CD1c-positive myeloid dendritic cell (primary cell): ENCODE measurements around the gene THAP9.
"Not testable (repeated sequence)": the region's sequence is repeated elsewhere in the genome, so short reads cannot be mapped to it uniquely, and the experiment has no call there.

Experiments used
- DNase-seq: peaks from one replicate; pipeline ENCODE4 v3.0.0-alpha.2; 2016; ENCODE audit errors: extremely low spot score

Gene THAP9, protein sequence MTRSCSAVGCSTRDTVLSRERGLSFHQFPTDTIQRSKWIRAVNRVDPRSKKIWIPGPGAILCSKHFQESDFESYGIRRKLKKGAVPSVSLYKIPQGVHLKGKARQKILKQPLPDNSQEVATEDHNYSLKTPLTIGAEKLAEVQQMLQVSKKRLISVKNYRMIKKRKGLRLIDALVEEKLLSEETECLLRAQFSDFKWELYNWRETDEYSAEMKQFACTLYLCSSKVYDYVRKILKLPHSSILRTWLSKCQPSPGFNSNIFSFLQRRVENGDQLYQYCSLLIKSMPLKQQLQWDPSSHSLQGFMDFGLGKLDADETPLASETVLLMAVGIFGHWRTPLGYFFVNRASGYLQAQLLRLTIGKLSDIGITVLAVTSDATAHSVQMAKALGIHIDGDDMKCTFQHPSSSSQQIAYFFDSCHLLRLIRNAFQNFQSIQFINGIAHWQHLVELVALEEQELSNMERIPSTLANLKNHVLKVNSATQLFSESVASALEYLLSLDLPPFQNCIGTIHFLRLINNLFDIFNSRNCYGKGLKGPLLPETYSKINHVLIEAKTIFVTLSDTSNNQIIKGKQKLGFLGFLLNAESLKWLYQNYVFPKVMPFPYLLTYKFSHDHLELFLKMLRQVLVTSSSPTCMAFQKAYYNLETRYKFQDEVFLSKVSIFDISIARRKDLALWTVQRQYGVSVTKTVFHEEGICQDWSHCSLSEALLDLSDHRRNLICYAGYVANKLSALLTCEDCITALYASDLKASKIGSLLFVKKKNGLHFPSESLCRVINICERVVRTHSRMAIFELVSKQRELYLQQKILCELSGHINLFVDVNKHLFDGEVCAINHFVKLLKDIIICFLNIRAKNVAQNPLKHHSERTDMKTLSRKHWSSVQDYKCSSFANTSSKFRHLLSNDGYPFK

DNA sequence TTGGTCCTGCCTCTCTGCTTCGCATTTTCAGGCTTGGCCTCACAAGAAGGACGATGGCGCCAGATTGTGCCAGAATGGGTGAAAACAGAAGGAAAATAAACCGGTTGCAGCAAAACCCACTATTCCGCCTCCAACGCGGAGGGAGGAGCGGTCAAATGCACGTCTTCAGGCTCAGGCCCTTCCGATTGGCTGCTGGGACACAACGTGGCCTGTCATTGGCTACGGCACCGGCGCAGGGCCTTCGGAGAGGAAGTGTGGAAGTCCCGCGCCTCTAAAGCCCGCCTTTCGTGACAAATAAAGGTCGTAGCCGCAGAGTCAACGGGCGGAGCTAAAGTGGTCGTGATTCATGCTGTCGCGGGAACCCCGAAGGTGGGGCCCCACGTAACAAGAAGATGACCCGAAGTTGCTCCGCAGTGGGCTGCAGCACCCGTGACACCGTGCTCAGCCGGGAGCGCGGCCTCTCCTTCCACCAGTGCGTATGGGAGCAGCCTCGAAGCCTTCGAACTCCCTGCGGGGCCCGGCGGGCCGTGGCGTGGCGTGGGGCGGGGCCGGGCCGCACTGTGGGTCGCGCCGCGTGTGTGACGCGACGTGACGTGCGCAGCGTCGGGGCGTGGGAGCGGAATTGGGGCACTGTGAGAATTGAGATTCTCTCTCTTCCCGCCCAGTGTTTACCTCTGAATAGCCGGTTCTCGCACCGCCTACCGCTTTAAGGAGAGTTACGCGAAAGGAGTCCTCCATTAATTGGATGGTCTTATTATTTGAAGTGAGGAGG is at the start of gene THAP9:
TSS of gene THAP9 (plus strand) at position 325 of the 772 bp plus-strand sequence. CDS start at position 393, 68 bp downstream.
- DNase-seq, result peak; percentile 100

DNA sequence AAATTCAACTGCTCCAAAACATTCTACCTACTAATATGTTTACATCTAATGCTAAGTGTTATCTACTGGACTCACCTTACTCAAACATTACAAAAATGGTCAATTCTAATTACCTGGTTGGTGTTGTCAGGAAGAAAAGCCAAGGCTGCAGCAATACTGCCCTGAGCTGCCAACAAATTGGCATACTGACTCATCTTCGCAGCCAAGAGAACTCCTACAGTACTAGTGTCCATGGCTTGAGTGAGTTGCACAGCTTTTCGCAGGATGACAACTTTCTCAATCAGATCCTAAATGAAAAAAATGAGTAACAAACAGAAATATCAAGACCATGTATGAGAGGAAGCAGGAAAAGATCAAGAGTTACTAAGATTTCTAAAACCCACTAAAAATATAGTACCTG is 49.2 kb upstream of the THAP9 start:
- no peak for DNase-seq

DNA sequence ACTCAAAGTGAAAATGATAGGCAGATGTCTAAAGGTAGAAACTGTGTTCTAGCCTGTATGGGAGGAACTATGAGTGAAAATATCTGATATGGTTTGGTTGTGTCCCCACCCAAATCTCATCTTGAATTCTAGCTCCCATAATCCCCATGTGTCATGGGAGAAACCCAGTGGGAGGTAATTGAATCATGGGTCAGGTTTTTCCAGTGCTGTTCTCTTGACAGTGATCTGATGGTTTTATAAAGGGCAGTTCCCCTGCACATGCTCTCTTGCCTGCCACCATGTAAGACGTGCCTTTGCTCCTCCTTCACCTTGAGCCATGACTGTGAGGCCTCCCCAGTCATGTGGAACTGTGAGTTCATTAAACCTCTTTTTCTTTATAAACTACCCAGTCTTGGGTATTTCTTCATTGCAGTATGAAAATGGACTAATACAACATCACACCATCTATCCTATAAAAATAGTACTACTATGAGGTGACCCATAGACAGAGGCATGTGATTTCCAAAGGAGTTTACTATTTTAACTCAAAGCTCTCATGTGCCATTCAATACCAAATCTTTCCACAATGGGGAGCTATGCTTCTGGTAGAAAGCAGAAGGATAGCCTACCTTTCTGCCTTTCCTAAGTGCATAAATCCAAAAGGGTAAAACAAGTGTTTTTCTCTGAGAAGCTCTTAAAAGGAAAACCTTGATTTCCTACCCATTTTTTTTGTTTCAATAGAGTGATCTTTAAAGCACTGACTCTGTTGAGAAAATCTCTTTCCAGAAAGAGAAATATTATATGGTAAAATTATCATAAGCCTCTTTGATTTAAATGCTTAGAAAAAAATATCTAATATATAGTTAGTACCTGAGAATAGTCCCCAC is 48.4 kb upstream of the THAP9 start:
- peak; percentile 50 for DNase-seq

DNA sequence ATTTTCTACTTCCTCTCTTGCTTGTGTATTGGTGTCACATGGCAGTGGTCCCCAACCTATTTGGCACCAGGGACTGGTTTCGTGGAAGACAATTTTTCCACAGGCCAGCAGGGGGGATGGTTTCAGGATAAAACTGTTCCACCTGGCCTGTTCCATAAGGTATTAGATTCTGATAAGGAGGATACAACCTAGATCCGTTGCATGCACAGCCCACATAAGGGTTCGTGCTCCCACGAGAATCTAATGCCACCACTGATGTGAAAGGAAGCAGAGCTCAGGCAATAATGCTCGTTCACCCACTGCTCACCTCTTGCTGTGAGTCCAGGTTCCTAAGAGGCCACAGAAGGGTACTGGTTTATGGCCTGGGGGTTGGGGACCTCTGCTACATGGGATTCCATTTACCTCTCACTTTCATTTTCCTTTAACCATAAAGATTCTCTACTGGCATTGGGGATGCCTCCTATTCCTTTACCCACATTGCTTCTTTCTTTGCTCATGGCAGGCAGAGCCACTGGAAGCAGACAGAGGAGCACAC is 47.7 kb upstream of the THAP9 start:
- no peak for DNase-seq

DNA sequence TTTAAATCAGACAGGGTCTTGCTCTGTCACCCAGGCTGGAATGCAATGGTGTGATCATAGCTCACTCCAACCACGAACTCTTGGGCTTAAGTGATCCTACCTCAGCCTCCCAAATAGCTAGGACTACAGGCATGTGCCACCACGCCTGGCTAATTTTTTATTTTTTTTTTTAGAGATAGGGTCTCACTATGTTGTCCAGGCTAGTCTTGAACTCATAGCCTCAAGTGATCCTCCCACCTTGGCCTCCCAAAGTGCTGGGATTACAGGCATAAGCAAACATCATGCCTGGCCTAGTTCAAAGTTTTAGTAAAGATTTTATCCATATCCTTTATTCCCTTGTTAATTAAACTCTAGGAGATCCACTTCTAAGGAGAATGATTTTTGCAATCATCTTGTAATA is 40.0 kb upstream of the THAP9 start:
- DNase-seq, result not testable (repeated sequence)

DNA sequence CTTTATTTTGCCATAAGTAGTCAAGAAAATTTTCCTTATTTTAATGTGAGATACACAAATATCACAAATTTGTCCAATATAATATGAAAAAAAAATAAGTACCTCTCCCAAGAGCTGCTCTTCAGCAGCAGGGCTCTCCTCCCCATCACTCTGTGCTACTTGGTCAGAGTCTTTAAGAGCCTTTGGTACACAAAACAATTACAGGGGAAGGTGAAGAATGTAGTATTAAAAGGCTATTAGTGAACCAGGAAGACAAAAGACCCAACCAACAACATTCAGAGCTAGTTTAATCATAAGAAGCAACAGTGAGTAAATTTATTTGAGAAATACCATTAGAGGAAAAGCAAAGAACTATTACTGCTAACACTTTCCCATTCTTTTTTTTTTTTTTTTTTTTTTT is 39.0 kb upstream of the THAP9 start:
- DNase-seq, result no peak

DNA sequence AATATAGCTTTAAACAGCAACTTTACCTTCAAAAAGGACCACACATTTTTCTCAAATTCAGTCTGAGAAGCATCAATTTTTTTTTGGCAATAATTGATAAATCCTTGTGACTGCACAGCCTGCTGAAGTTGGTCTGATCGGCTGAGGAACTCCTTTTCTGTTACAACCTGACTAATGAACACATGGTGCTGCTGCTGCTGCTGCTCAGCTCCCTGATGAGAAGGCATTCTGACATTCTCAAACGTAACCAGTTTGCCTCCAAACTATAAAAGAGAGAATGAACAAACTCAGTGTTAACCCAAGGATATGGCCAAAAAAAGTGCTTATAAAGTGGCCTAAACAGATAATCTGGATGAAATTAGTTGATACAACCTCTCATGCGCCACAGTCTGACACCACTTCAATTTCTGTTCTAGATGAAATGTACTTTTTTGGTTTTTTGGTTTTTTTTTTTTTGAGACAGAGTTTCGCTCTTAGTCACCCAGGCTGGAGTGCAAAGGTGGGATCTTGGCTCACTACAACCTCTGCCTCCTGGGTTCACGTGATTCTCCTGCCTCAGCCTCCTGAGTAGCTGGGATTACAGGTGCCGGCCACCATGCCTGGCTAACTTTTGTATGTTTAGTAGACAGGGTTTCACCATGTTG is 36.1 kb upstream of the THAP9 start:
- DNase-seq, result no peak

DNA sequence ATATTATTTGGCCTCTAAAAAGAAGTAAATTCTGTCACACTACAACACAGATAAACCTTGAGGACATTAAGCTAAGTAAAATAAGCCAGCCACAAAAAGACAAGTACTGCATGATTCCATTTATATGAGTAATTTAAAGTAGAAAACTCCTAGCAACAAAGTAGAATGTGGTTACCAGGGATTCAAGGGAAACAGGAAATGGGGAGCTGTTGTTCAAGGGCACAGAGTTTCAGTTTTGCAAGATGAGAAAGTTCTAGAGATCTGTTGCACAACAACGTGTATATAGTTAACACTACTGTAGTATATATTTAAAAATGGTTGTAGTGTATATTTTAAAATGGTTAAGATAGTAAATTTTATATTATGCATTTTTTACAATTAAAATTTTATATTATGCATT is 34.9 kb upstream of the THAP9 start:
- peak; percentile 90 for DNase-seq

DNA sequence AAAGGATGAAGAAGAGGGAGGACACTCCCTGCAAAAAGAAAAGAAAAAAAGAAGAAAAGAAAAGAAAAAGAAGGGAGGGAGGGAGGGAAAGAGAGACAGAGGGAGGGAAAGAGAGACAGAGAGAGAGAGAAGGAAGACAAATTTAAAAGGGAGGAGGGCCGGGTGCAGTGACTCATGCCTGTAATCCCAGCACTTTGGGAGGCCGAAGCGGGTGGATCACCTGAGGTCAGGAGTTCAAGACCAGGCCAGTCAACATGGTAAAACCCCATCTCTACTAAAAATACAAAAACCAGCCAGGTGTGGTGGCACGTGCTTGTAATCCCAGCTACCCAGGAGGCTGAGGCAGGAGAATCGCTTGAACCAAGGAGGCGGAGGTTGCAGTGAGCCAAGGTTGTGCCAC is 34.5 kb upstream of the THAP9 start:
- DNase-seq, result not testable (repeated sequence)

DNA sequence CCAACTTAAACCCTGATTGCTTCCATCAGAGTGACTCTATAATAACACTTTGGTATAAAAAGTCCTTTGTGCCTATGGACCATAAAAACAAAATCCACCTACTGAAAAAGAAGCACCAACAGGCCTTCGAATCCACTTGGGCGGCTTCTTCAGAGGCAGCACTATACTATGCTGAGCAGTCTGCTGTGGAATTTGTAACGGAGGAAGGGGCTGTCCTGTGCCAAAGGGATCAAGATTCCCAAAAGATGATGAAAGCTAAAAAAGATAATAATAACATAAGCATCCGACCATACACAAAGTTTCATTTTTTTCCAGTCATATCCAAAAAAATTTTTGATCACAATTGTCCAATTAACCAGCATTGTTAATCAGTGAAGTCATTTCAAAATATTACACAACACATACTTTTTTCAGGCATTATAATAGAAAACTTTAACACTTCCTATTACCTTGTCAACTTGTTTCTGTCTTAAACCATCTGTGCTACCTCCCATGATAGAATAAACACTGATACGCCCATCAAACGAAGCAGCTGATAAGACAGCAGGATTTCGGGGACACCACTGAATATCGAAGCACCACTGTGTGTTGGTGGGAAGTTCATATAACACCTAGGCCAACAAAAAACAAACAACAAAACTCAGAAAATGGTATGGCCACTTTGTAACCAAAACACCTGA is 33.7 kb upstream of the THAP9 start:
- DNase-seq, result no peak

DNA sequence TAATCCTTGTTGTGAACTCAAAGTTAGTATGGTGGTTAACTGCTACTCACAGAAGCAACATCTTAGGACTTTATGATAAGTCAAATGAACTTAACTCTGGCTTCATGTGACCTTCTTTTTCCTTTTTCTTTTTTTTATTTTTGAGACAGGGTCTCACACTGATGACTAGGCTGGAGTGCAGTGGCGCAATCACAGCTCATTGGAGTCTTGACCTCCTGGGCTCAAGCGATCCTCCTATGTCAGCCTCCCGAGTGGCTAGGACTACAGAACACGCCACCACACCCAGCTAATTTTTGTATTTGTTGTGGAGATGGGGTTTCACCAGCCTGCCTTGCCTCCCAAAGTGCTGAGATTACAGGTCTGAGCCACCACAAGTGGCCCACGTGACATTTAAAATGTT is 32.0 kb upstream of the THAP9 start:
- DNase-seq, result no peak

DNA sequence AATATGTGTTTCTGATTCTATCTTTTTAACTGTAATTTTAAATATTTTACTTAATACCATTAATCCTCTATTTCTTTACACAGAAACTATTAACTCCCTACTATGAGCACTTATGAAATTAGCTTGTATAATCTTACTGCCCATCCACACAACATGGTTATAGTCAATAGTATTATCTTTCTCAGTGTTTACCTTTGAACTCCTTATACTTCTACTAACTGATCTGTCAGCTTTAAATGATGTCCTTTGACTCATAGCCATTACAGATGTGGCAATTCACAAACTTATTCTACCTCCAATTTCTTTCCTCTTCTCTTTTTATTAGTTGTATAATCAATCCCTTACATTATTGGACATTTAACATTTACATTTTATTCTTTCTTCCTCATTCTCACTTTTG is 15.1 kb upstream of the THAP9 start:
- DNase-seq, result no peak

DNA sequence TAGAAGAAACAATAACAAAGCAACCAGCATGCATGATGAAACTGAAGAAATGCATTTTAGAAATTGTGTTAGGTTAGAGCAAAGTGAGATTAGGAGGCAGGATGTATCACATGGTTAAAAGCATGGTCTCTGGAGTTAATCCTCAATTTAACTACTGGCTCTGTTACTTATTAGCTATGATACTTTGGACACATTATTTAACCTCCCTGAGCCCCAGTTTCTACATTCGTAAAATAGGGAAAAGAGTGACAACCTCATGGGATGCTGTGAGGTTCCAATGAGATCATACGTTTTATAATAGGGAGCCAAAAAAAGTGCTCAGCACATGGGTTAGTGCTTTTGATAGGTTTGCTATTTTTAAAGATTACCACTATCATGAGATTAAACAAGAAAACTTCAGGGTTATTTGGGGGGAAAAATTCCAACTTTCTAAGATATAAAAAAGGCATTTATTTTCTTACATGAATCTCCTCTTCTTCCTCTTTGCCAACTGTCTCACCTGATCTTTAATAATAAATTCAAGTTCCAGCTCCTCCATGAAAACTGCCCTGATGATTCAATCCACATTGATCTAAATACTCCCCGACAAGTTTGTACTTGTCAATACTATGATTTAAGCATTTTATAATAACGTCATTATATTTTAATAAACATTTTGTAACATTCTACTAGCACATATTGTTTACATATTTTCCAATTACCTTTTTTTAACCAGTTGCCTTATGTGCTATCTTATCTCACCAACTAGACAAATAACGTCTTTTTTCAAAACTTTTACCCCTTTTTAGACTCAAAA is 14.2 kb upstream of the THAP9 start:
- DNase-seq, result no peak

DNA sequence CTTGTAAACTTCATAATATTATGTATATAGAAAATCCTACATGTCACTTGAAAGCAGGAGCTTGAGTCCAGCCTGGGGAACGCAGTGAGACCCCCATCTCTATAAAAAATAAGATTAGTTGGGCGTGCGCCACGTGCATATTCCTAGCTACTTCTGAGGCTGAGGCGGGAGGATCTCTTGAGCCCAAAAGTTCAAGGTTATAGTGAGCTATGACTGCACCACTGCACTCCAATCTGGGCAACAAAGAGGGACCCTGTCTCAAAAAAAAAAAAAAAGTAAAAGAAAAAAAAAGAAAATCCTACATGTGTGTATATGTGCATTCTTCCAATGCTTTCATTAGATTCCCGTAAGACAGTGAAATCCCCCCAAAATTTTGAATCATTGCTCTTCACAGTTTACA is 11.2 kb upstream of the THAP9 start:
- DNase-seq, result no peak

DNA sequence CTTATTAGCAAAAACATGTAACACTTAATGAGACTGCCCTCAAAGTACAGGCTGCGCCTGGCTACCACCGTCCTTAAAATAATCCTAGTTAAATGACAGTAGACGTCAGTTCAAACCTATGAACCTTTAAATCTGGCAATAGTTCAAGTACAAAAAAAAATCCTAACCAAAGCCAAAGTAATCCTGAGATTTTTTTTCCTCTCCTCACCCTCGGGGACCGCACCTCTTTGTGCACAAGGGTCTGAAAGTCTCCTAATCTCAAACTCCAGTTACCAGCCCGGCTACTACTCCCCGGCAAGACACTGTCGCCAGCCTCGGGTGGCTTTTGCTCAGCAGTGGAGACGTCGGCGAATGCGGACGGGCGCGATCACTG is 10.0 kb upstream of the THAP9 start:
- DNase-seq, result no peak

DNA sequence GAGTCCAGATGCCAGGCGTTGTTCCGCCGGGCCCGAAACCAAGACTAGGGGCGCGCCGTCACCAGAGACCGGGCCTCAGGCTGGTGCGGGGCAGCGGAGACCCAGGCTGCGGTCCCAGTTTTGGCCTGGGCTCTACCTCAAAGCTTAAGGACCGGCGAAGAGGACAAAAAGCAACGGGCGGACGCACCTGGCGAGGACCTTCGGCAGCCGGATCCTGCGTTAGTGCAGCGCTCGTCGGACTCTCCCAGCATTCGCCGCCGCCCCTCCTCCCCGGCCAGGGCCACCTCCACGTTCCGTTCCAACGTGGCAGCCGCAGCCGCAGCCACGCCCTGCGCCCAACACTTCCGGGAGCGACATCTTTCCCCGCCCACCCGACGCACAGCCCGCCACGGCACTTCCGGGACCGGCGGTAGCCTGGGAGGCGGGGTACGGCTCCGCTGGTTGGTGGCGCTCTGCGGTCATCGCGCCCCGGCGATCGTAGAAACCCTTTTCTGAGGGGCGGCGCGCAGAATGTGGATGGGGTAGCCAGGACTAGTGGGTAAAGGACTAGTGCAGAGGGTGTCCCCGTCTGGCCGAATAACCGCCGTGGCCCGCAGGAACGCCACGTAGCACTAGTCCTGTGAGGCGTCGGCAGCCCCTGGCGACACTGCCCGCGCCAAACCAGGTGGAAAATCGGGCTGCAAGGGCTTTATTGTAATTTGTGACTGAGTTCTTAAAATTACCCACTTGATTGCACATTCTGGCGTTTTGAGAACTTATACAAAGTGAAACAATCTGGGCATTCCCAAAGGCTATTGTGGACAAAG is 9.4 kb upstream of the THAP9 start, which contains the start of gene SEC31A:
TSS of gene SEC31A (minus strand) at position 253 of the 806 bp plus-strand sequence. CDS start 9,217 bp downstream, outside the sequence.
- peak; percentile 99 for DNase-seq

DNA sequence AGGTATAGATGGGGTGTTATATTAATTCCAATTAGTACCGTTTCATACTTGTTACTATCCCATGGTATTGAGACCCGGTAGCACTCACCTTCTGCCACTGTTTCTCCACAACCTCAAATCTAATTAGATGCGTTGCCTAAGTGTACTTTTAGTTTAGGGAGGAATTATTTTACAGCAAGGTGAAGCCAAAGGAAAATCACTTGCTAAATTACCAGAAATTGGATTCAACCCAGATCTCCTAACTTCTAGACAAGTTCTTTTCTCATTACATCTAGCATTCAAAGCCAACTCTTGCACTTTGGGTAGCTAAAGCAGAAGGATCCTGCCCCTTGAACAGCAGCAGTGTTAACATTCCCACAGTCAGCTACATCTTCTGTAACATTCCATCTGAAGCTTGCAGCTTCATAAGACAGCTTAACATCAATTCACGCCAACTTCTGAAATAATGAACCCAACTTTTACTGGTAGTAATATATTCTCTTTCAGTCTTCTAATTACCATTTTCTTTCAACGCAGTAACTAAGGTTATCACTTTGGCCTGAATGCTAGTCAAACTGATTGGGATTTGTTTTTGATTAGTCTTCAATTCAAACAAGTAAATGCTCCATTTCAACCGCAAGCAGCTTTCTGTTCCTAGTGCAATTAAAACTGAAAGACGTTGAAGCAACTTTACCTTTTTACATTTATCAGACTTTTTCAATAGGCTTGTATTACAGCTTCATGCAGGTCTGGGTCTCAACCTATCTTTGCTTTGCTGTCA is 8.6 kb upstream of the THAP9 start:
- DNase-seq, result no peak
